Stimulated activated CD8-positive, alpha-beta memory T cell treated with anti-CD3 and anti-CD28 coated beads, Interleukin-12 subunit alpha, Interleukin-12 subunit beta, amount 100 ng/mL, for 24 hours (primary cell): ENCODE results near the gene LRWD1.
"Not testable (repeated sequence)": the region's sequence is repeated elsewhere in the genome, so short reads cannot be mapped to it uniquely, and the experiment has no call there.

ENCODE experiments used
- DNase-seq: peaks from one replicate; pipeline ENCODE4 v3.0.0-alpha.2; 2020; ENCODE audit errors: extremely low read depth

LRWD1 gene

DNA sequence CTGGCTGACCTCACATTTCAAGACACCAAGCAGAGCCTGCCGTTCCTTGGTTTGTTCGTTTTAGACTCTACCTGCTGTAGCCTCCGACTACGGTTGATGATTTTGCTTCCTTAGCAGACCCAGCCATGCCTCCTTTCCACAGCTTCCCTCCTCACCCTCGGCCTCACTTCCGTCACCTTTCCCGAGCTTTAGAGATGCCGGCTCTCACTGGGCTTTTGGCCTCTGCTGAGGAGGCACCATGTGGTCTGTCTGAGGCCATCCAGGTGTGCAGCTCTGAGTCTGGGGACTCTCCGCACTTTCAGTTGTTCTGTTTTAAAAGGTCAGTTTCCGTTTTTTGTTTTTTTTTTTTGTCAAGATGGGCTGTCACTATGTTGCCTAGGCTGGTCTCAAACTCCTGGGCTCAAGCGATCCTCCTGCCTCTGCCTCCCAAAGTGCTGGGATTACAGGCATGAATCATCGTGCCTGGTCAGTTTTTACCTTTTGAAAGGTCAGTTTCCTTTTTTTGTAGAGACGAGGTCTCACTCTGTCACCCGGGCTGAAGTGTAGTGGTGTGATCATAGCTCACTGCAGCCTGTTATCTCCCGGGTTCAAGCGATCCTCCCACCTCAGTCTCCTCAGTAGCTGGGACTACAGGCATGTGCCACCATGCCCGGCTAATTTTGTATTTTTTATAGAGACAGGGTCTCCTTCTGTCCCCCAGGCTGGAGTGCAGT is 19.7 kb upstream of the LRWD1 start:
- no peak for DNase-seq

DNA sequence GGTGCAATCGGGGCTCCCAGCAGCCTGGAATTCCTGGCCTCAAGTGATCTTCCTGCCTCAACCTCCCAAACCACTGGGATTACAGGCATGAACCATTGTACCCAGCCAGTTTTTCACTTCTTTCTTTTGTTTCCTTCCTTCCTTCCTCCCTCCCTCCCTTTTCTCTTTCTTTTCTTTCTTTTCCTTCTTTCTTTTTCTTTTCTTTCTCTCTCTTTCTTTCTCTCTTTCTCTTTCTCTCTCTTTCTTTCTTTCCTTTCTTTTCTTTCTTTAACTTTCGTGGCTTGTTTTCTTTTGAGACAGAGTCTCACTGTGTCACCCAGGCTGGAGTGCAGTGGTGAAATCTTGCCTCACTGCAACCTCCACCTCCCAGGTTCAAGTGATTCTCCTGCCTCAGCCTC is 19.1 kb upstream of the LRWD1 start:
- no peak for DNase-seq

DNA sequence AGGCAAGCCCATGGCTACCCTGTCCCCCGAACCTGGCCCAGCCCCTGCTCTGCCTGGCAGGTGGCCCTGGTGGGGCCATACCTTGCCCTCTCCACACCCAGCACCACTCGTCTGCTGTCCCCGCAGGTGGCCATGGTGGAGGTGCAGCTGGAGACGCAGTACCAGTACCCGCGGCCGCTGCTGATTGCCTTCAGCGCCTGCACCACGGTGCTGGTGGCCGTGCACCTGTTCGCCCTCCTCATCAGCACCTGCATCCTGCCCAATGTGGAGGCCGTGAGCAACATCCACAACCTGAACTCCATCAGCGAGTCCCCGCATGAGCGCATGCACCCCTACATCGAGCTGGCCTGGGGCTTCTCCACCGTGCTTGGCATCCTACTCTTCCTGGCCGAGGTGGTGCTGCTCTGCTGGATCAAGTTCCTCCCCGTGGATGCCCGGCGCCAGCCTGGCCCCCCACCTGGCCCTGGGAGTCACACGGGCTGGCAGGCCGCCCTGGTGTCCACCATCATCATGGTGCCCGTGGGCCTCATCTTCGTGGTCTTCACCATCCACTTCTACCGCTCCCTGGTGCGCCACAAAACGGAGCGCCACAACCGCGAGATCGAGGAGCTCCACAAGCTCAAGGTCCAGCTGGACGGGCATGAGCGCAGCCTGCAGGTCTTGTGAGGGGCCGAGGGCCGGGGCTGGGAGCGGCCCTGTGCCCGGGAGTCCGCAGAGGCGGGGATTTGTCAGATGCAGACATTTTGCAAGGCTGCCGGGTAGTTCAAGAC is 18.2 kb upstream of the LRWD1 start:
- no peak for DNase-seq

DNA sequence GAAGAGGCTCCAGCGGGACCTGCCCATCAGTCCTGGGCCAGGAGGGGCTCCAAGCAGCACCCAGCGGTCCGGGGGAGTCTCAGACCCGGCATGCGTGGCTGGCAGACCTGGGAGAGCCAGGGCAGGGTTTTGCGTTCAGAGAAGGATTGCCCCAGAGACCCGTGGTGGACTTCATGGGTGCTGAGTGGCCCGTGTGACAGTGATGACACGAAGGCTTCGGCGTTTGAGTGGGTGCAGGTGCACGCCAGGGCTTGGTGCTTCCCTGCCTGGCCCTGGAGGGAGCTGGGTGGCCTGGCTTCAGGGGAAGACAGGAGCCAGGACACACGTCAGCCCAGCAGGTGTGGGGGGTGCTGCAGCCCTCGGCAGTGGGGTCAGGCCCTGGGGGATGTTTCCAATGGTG is 17.5 kb upstream of the LRWD1 start:
- DNase-seq, result no peak

DNA sequence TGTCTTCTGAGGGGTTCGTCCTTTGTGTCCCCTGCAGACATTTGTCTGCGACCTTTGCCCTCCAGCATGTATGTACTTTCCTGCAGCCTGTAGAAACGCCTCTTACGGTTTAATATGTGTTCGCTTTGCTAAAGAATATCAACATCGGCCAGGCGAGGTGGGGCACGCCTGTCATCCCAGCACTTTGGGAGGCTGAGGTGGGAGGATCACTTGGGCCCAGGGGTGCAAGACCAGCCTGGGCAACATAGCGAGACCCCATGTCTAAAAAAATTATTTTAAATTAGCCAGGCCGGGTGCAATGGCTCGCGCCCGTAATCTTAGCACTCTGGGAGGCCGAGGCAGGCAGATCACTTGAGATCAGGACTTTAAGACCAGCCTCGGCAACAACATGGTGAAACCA is 15.6 kb upstream of the LRWD1 start:
- no peak for DNase-seq

GRCh38 chr7:102450242-102450641 is 14.5 kb upstream of the LRWD1 start:
- DNase-seq, result no peak

DNA sequence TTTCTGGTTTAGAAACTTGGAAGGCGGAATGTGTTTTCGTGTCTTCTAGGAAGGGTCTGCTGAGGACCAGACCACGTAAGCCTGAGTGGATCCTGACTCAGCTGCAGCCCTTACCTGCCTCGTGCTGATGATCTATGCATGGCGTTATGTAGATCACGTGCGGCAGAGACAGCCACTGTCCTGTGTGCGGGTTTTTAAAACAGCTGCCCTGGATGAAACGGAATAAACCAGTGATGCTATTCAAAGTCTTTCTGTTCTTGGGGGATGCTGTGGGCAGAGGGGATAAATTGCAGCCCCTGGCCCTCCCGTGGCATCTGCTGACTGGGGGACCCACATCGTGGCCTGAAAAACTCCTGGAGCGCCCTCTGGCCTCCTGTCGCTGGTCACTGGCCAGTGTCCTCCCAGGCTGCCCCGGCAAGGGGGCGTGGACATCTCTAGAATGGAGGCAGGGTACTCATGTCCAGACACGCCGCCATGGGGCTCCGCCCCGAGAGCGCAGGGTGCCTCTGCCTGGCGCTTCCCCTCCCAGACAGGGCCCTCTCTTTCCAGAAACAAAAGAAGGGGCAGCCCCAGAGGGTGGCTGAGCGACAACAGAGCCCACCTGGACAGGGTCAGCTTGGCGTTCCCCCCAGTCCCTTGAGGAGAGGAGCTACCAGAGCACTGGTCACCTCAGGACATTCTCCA is 13.3 kb upstream of the LRWD1 start:
- DNase-seq, result no peak

- no peak for DNase-seq
These were observed 12.3 kb upstream of the LRWD1 start for GRCh38 chr7:102452451-102452850.

- no peak for DNase-seq
These were observed 11.5 kb upstream of the LRWD1 start for GRCh38 chr7:102453319-102453718.

- DNase-seq, result no peak
These were observed 10.3 kb upstream of the LRWD1 start for GRCh38 chr7:102454468-102454867.

GRCh38 chr7:102454932-102455331 is 9.9 kb upstream of the LRWD1 start:
- not testable (repeated sequence) for DNase-seq

DNA sequence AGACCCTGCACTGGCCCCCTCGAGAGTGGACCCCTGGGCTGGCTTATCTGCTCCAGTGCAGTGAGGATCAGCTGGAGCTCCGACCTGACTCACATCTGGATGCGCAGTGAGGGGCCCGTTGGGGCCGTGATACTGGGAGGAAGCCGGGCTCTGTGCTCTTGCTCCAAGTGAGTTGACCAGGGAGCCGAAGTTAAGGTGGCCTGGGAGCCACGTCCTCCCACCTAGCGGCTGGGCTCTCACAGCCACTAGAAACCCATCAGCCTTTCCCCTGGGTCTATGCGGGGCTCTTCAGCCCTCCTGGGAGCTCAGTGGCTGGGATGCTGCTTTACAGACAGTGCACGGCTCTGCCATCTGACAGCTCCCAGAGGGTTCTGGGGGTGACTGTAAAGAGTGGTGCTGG is 9.2 kb upstream of the LRWD1 start:
- no peak for DNase-seq

- no peak for DNase-seq
These were observed 8.5 kb upstream of the LRWD1 start for GRCh38 chr7:102456327-102456726.

- DNase-seq, result no peak
These were observed 7.3 kb upstream of the LRWD1 start for GRCh38 chr7:102457352-102457924.

GRCh38 chr7:102459221-102459844 is 5.5 kb upstream of the LRWD1 start:
- DNase-seq, result no peak

GRCh38 chr7:102460467-102460866 is 4.3 kb upstream of the LRWD1 start:
- no peak for DNase-seq

- DNase-seq, result no peak
These were observed 775 bp upstream of the LRWD1 start for GRCh38 chr7:102463841-102464576.

DNA sequence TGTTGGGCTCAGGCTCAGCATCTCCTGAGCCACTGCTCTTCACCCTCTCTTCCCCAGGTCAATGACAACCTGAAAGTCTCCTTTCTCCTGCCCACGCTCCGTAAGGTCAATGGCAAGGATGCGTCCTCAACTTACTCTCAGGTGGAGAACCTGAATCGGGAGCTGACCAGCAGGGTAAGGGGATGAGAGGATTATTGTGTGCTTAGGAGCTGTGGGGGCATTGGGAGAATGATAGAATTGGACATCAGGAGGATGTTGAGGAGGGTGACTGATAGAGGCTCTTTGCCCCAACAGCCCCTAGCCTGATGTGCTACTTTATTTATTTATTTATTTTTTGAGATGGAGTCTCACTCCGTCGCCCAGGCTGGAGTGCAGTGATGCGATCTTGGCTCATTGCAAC is 1.3 kb downstream of the LRWD1 start:
- no peak for DNase-seq

GRCh38 chr7:102467581-102468477 is 3.0 kb downstream of the LRWD1 start:
- DNase-seq, result no peak
